ENCODE measurements around the gene AGFG2.
A peak's percentile ranks its signal among the peaks of the same experiment; 100 is the strongest.

Gene AGFG2

DNA sequence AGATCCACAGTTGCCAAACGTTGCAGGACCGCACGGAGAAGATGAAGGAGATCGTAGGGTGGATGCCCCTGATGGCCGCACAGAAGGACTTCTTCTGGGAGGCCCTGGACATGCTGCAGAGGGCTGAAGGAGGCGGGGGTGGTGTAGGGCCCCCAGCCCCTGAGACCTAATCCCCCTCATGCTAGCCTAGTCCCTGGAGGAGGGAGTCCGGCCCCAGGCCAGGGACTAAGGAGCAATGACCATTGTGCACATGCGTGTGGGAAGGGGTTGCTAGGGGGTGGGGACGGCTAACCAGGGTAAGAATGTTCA lies 61.7 kb downstream of the AGFG2 start:
- no peaks in the 10 kb centered on the region for H3K4me1 ChIP-seq (ENCODE audit: insufficient read depth, poor library complexity, severe bottlenecking)
- TF ChIP-seq, protein P1, sequence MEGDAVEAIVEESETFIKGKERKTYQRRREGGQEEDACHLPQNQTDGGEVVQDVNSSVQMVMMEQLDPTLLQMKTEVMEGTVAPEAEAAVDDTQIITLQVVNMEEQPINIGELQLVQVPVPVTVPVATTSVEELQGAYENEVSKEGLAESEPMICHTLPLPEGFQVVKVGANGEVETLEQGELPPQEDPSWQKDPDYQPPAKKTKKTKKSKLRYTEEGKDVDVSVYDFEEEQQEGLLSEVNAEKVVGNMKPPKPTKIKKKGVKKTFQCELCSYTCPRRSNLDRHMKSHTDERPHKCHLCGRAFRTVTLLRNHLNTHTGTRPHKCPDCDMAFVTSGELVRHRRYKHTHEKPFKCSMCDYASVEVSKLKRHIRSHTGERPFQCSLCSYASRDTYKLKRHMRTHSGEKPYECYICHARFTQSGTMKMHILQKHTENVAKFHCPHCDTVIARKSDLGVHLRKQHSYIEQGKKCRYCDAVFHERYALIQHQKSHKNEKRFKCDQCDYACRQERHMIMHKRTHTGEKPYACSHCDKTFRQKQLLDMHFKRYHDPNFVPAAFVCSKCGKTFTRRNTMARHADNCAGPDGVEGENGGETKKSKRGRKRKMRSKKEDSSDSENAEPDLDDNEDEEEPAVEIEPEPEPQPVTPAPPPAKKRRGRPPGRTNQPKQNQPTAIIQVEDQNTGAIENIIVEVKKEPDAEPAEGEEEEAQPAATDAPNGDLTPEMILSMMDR (IDR thresholded peaks at IDR 0.05; ENCODE audit: poor library complexity, severe bottlenecking): no peak
- no peak overlapping the region for H3K4me3 ChIP-seq (ENCODE audit: severe bottlenecking)
- no peaks in the 10 kb centered on the region for H3K36me3 ChIP-seq (ENCODE audit: low read depth)
- ATAC-seq (ENCODE audit: low read depth) (no peak), DNase-seq (ENCODE audit: low spot score) (no peak)
- H3K27ac ChIP-seq (ENCODE audit: poor library complexity, severe bottlenecking): no peak overlapping the region
- H3K9me3 ChIP-seq (ENCODE audit: severe bottlenecking): no peaks in the 10 kb centered on the region
- no peaks in the 10 kb centered on the region for H3K27me3 ChIP-seq (ENCODE audit: insufficient read depth, poor library complexity, severe bottlenecking)

DNA sequence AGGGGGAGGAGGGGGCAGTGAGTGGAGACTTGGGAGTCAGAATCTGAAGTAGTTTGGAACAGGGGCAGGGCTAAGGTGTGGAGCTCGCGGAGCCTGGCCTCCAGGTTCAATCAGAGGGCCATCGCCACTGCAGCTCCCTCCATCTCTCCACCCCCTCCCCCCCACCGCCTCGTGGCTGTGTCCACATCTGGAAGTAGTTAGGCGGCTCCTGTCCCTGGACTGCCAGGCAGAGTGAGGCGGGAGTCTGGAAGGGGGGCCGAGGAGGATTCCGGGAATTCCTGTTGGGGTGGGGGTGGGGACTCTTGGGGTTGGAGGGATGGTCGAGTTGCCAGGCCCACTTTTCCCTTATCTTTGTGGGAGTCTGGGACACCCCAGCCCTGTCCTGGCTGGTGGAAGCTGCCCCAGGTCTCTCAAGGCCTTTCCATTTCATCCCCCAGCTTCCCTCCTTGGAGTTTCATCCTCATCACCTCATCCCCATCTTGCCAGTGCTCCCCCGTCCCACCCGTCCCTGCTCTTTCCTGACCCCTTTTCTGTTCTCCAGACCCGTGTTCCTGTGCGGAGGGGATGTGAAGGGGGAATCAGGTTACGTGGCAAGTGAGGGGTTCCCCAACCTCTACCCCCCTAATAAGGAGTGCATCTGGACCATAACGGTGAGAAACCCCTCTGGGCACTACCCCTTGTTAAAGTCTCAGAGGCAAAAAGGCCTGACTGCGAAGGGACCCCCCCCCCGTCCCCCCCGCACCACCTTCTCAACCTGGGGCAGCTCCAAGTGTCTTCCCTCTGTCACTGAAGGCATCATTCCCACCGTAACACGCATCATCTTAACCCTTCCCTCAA lies 64.1 kb downstream of the AGFG2 start:
- TF ChIP-seq, protein P1 (IDR thresholded peaks at IDR 0.05; ENCODE audit: poor library complexity, severe bottlenecking): no peak
- ATAC-seq (ENCODE audit: low read depth) (no peak), DNase-seq (ENCODE audit: low spot score) (no peak)
- Histone ChIP-seq H3K27me3 (ENCODE audit: insufficient read depth, poor library complexity, severe bottlenecking) (no peaks in the 10 kb centered on the region), H3K4me1 (ENCODE audit: insufficient read depth, poor library complexity, severe bottlenecking) (no peaks in the 10 kb centered on the region), H3K4me3 (ENCODE audit: severe bottlenecking) (no peak overlapping the region), H3K36me3 (ENCODE audit: low read depth) (no peaks in the 10 kb centered on the region), H3K9me3 (ENCODE audit: severe bottlenecking) (no peaks in the 10 kb centered on the region), H3K27ac (ENCODE audit: poor library complexity, severe bottlenecking) (peak overlapping the region; percentile 22)

DNA sequence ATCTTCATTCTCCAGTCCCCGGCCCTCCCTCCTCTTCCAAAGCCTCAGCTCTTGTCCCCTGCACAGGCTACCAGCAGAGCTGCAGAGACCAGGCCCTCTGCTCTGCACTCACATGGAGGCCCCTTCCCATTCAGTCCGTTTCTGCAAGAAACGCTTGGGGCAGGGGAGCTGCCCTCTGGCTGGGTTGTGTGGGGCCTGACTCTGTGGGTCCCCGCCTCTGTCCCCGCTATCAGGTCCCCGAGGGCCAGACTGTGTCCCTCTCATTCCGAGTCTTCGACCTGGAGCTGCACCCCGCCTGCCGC lies 64.7 kb downstream of the AGFG2 start:
- H3K9me3 ChIP-seq (ENCODE audit: severe bottlenecking): no peaks in the 10 kb centered on the region
- no peaks in the 10 kb centered on the region for H3K27me3 ChIP-seq (ENCODE audit: insufficient read depth, poor library complexity, severe bottlenecking)
- H3K4me3 ChIP-seq (ENCODE audit: severe bottlenecking): peak overlapping the region; percentile 52
- H3K27ac ChIP-seq (ENCODE audit: poor library complexity, severe bottlenecking): peak overlapping the region; percentile 22
- TF ChIP-seq, protein P1 (IDR thresholded peaks at IDR 0.05; ENCODE audit: poor library complexity, severe bottlenecking): no peak
- no peaks in the 10 kb centered on the region for H3K4me1 ChIP-seq (ENCODE audit: insufficient read depth, poor library complexity, severe bottlenecking)
- DNase-seq (ENCODE audit: low spot score) (no peak), ATAC-seq (ENCODE audit: low read depth) (no peak)
- no peaks in the 10 kb centered on the region for H3K36me3 ChIP-seq (ENCODE audit: low read depth)

DNA sequence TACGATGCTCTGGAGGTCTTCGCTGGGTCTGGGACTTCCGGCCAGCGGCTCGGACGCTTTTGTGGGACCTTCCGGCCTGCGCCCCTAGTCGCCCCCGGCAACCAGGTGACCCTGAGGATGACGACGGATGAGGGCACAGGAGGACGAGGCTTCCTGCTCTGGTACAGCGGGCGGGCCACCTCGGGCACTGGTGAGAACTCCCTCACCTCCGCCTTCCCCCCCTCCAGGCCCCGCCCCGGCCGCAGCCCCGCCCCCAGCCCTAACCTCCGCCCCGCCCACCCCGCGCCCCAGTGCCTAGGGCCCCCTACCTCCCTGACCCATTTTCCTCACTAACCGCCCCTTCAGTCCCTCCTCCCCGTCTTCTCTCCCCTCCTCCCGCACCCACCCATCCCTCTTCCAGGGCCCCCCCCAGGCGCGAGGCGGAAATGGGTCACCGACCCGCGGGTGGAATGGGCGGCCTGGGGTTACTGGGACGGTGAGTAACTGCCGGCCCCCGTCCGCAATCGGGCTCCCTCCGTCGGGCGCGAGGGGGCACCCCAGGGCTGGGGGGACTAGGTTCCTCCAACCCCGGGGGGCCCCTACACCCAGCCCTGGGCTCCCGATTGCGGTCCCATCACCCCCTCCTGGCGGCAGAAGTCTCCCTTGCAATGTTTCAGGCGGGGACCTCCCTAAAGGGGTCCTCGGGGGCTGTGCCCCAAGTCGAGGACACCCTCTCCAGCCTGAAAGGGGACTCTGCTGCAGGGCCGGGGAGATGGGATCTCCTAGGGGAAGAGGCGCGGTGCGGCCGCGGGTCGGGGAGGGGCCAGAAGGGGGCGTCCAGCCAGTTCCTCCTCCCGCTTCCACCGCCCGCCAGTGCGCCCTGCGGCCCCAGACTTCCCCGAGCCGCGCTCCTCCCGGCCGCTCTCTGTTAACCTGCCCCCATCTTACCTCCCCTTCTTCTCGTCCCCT lies 65.3 kb downstream of the AGFG2 start:
- Histone ChIP-seq H3K27me3 (ENCODE audit: insufficient read depth, poor library complexity, severe bottlenecking) (no peaks in the 10 kb centered on the region), H3K4me1 (ENCODE audit: insufficient read depth, poor library complexity, severe bottlenecking) (no peaks in the 10 kb centered on the region), H3K27ac (ENCODE audit: poor library complexity, severe bottlenecking) (peak overlapping the region; percentile 22), H3K9me3 (ENCODE audit: severe bottlenecking) (no peaks in the 10 kb centered on the region), H3K4me3 (ENCODE audit: severe bottlenecking) (peak overlapping the region; percentile 52), H3K36me3 (ENCODE audit: low read depth) (no peaks in the 10 kb centered on the region)
- peak; percentile 81 for DNase-seq (ENCODE audit: low spot score)
- ATAC-seq (ENCODE audit: low read depth): peak; percentile 76
- TF ChIP-seq, protein P1 (IDR thresholded peaks at IDR 0.05; ENCODE audit: poor library complexity, severe bottlenecking): peak; percentile 77
